ENCODE results near the gene RTL5. TPM values are rescaled to one million over a fixed set of nuclear protein-coding genes. Genes with fewer than 3 reads are reported as not detected.
A peak's percentile ranks its signal among the peaks of the same experiment; 100 is the strongest.

RTL5 gene
- polyA plus RNA-seq, 1 donor from 2014 or later: 10.5 TPM

GRCh38 chrX:72094894-72095293, 36.8 kb downstream of the RTL5 start:
- Histone ChIP-seq H2AFZ (ENCODE audit: low read depth, low read length) (no peak overlapping the region), H3K4me3 (ENCODE audit: low read length) (peak overlapping the region; percentile 49), H3K9me2 (ENCODE audit: insufficient read depth, low read length) (no peaks in the 10 kb centered on the region), H3K9ac (ENCODE audit: low read length) (peak overlapping the region; percentile 50), H3K27ac (ENCODE audit: low read length) (peak overlapping the region; percentile 90), H3K79me2 (replicated peaks; ENCODE audit: insufficient read depth, low read length) (no peaks in the 10 kb centered on the region), H3K9me3 (ENCODE audit: low read length) (no peaks in the 10 kb centered on the region), H4K20me1 (ENCODE audit: insufficient read depth) (no peaks in the 10 kb centered on the region), H3K36me3 (ENCODE audit: insufficient read depth, low read length) (no peaks in the 10 kb centered on the region), H3K4me2 (ENCODE audit: low read length) (peak overlapping the region; percentile 48), H3K27me3 (ENCODE audit: insufficient read depth, low read depth, low read length) (no peaks in the 10 kb centered on the region), H3F3A (ENCODE audit: insufficient read depth, low read length, poor library complexity, severe bottlenecking) (no peaks in the 10 kb centered on the region)
- TF ChIP-seq, protein P1, sequence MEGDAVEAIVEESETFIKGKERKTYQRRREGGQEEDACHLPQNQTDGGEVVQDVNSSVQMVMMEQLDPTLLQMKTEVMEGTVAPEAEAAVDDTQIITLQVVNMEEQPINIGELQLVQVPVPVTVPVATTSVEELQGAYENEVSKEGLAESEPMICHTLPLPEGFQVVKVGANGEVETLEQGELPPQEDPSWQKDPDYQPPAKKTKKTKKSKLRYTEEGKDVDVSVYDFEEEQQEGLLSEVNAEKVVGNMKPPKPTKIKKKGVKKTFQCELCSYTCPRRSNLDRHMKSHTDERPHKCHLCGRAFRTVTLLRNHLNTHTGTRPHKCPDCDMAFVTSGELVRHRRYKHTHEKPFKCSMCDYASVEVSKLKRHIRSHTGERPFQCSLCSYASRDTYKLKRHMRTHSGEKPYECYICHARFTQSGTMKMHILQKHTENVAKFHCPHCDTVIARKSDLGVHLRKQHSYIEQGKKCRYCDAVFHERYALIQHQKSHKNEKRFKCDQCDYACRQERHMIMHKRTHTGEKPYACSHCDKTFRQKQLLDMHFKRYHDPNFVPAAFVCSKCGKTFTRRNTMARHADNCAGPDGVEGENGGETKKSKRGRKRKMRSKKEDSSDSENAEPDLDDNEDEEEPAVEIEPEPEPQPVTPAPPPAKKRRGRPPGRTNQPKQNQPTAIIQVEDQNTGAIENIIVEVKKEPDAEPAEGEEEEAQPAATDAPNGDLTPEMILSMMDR (IDR thresholded peaks at IDR 0.05; ENCODE audit: poor library complexity, severe bottlenecking): no peak
- TF ChIP-seq RAD21 (conservative IDR thresholded peaks at IDR 0.05) (no peak), SMC3 (conservative IDR thresholded peaks at IDR 0.05; ENCODE audit: poor library complexity) (peak; percentile 48), TAF1 (IDR thresholded peaks at IDR 0.05; ENCODE audit: low read depth) (no peak), REST (IDR thresholded peaks at IDR 0.05; ENCODE audit: borderline replicate concordance) (peak; percentile 66), MXI1 (conservative IDR thresholded peaks at IDR 0.05; ENCODE audit: poor library complexity, severe bottlenecking) (peak; percentile 81), EZH2 (IDR thresholded peaks at IDR 0.05; ENCODE audit: borderline replicate concordance, insufficient read depth, low read length, poor library complexity, severe bottlenecking) (no peak), POLR2AphosphoS5 (IDR thresholded peaks at IDR 0.05) (peak; percentile 24), EP300 (conservative IDR thresholded peaks at IDR 0.05; ENCODE audit: poor library complexity, severe bottlenecking) (peak; percentile 57)

DNA sequence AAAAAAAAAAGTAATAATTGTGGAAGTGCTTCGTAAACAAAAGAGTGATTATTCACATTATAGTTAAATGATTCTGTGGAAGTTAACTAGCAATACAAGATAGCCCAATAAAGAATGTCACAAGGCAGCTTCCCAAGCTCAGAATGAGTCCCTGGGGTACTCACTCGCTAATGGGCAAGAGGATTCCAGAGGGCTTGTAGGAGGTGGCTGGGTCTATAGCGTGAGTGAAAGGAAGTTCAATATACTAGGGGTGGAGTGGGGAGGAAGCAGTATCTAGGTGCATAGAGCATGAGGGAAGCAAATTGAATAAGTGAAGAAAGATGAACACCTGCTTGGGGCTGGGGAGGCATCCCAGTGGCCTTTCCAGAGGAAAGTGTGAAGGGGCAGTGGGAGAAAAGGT, 42.5 kb downstream of the RTL5 start:
- no peaks in the 10 kb centered on the region for H3K36me3 ChIP-seq (ENCODE audit: insufficient read depth, low read length)
- H3K79me2 ChIP-seq (replicated peaks; ENCODE audit: insufficient read depth, low read length): no peaks in the 10 kb centered on the region
- TF ChIP-seq TAF1 (IDR thresholded peaks at IDR 0.05; ENCODE audit: low read depth) (no peak), POLR2AphosphoS5 (IDR thresholded peaks at IDR 0.05) (no peak), MXI1 (conservative IDR thresholded peaks at IDR 0.05; ENCODE audit: poor library complexity, severe bottlenecking) (no peak), RAD21 (conservative IDR thresholded peaks at IDR 0.05) (no peak), EZH2 (IDR thresholded peaks at IDR 0.05; ENCODE audit: borderline replicate concordance, insufficient read depth, low read length, poor library complexity, severe bottlenecking) (no peak), SMC3 (conservative IDR thresholded peaks at IDR 0.05; ENCODE audit: poor library complexity) (no peak), REST (IDR thresholded peaks at IDR 0.05; ENCODE audit: borderline replicate concordance) (no peak), EP300 (conservative IDR thresholded peaks at IDR 0.05; ENCODE audit: poor library complexity, severe bottlenecking) (no peak)
- TF ChIP-seq, protein P1 (IDR thresholded peaks at IDR 0.05; ENCODE audit: poor library complexity, severe bottlenecking): no peak
- H3K4me3 ChIP-seq (ENCODE audit: low read length): no peak overlapping the region
- no peaks in the 10 kb centered on the region for H4K20me1 ChIP-seq (ENCODE audit: insufficient read depth)
- H3K9me3 ChIP-seq (ENCODE audit: low read length): no peaks in the 10 kb centered on the region
- H3K9me2 ChIP-seq (ENCODE audit: insufficient read depth, low read length): no peaks in the 10 kb centered on the region
- H3K27me3 ChIP-seq (ENCODE audit: insufficient read depth, low read depth, low read length): no peaks in the 10 kb centered on the region
- no peak overlapping the region for H3K27ac ChIP-seq (ENCODE audit: low read length)
- H2AFZ ChIP-seq (ENCODE audit: low read depth, low read length): no peak overlapping the region
- H3K4me2 ChIP-seq (ENCODE audit: low read length): no peak overlapping the region
- no peaks in the 10 kb centered on the region for H3F3A ChIP-seq (ENCODE audit: insufficient read depth, low read length, poor library complexity, severe bottlenecking)
- no peak overlapping the region for H3K9ac ChIP-seq (ENCODE audit: low read length)
